Esophagus muscularis mucosa (tissue), 4 donors: Measurements from ENCODE around the gene ATP11A. TPM values are rescaled to one million over a fixed set of nuclear protein-coding genes. Genes with fewer than 3 reads are reported as not detected.

Experiments
- DNase-seq: peaks from one replicate; pipeline ENCODE4 v3.0.0-alpha.2; 2017; ENCODE audit errors: extremely low spot score
- H3K27ac ChIP-seq, 4 donors: fragments of 200-600 bp; sonication (generic); replicated peaks in 1 of 4; 1 replicate in 3 of 4; 2 replicates in 1 of 4; pipeline ENCODE4 v1.5.1; 2016 to 2019; ENCODE audit warnings: mild to moderate bottlenecking in 1 of 4
- H3K27me3 ChIP-seq, 4 donors: fragments of 200-600 bp; sonication (generic); one replicate each; pipeline versions ENCODE4 v1.5.1 to v1.6.0; 2016 to 2019
- H3K36me3 ChIP-seq, 4 donors: fragments of 200-600 bp; sonication (generic); one replicate each; pipeline ENCODE4 v1.5.1; 2016 to 2019
- H3K4me1 ChIP-seq, 4 donors: fragments of 200-600 bp; sonication (generic); one replicate each; pipeline ENCODE4 v1.5.1; 2016 to 2019
- H3K4me3 ChIP-seq, 4 donors: fragments of 200-600 bp; sonication (generic); 1 replicate in 2 of 4; 2 replicates in 2 of 4; pipeline ENCODE4 v1.5.1; 2016 to 2019; ENCODE audit warnings: mild to moderate bottlenecking in 4 of 4, moderate library complexity in 1 of 4
- H3K9me3 ChIP-seq, 4 donors: fragments of 200-600 bp; sonication (generic); 1 replicate in 3 of 4; 2 replicates in 1 of 4; pipeline ENCODE4 v1.5.1; 2016 to 2019
- CTCF ChIP-seq, 3 experiments: fragments of 200-600 bp in 2 of 3; fragments of 450-650 bp in 1 of 3; sonication (generic) in 2 of 3; IDR thresholded peaks; one replicate each; pipeline ENCODE4 v1.5.1; 2017 to 2019; ENCODE audit warnings: antibody characterized with exemption in 3 of 3, mild to moderate bottlenecking in 2 of 3, moderate library complexity in 1 of 3
- EP300 ChIP-seq: sonication (generic); formaldehyde crosslinking; IDR thresholded peaks from one replicate; pipeline ENCODE4 v1.6.1; 2017; ENCODE audit warnings: antibody characterized with exemption
- POLR2A ChIP-seq: fragments of 450-650 bp; IDR thresholded peaks from one replicate; pipeline ENCODE4 v1.6.1; 2017; ENCODE audit warnings: antibody characterized with exemption, moderate library complexity, mild to moderate bottlenecking, low read depth
- POLR2AphosphoS5 ChIP-seq, 2 donors: sonication (generic); formaldehyde crosslinking; IDR thresholded peaks; one replicate each; pipeline ENCODE4 v1.6.1; 2017; ENCODE audit warnings: antibody characterized with exemption in 2 of 2
- WGBS: methylation state at CpG from one replicate; pipeline ENCODE4 v1.1.5; 2018; 5-methylcytosine and 5-hydroxymethylcytosine counted together
- intact Hi-C: fragments of 100-400 bp; cut with DNase I; formaldehyde crosslinking; loops from one replicate; pipeline ENCODE4 v1.15.1; 2023
- total RNA-seq, 4 donors: library from RNA; depleted of rRNA; stranded (reverse); fragments of >200 nt; gene quantifications; one replicate each; pipeline versions ENCODE4 v1.1.0 to v1.2.1, GENCODE V29; 2016

ATP11A gene
- total RNA-seq, 4 donors from 2014 or later = 11.2 to 27.8 (median 14.3) TPM

DNA sequence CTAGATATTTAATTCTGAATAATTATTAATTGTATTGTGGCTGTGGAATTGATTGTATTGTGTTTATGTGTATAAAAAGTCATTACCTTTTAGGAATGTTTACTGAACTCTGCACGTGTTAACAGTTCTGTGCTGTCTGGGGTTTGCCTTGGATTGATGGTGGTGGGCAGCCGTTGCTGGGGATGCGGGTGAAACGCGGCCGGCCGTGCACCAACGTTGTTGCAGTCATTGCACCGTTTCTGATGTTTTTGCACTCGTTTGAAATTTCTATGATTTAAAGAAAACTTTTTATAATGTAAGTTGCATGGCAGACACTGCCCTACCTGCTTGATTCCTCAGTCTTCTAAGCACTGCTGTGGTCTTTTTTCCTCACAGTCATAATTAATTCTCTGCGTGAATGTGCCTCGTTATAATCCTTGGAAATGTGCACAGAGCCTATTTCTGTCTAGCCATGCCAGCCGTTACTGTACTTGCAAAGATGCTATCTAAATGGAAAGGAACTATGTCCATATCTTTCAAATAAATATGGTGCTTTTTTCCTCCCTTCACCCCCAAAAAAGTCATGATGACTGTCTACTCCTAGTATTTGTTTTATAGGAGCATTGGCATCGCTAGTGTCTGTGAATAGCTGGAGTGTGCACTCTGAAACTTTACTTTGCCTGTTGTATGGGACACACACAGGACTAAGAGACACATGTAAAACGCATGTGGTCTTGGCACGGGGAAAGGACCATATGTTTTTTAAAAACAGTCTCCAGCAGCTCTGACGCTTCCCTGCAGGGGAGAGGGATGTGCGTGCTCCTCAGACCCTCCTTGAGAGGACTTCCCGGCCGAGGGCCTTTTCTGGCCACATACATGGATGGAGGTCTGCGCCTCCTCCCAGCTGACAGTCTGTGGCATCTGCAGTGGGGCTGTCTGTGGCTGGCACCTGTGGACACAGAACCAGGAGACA lies 238.5 kb downstream of the ATP11A start:
- no peak for DNase-seq
- intact Hi-C loops = no loop called here
- WGBS = 77% methylated on average over 20 of the region's 21 CpGs

DNA sequence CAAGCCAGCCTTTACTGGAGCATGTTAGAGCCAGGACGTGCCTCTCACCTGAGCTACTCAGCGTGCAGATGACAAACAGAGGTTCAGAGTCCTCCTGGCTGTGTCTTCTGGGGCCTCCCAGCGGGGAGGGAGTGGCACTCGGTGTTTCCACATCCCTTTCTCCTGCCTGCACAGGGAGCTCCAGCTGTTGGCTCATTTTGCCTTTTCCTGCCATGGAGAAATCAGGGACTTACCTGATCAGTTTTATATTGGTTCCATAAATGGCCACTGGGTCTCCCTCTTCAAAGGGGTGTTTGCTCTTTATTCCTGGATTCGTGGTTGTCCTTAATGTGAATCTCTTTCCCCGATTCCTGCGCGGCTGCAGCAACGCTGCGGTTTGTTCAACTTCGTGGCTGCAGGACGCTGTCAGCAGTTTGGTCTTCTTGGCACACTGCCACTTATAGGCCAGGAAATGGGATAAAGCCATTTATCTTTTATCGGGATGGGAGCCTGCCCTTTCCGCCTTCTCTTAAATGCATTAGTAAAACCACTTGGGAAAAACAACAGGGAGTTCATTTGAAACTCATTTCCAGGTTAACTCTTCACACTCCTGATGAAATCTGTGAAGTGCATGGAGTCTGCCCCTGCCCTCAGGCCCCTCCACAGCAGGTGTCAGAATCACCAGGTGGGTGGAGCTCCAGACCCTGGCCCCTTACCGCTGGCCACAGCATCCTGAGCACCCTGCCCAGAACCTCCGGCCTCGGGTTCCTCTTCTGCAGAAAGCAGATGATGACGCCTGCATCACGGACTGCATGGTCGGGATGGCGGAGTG lies 239.3 kb downstream of the ATP11A start:
- no peak for DNase-seq
- Histone ChIP-seq H3K27ac (no peak overlapping the region), H3K27me3 (peaks cover 0 to 70% (median 7%) of the 10 kb centered on the region in 4 donors), H3K36me3 (no peaks in the 10 kb centered on the region), H3K4me3 (no peak overlapping the region), H3K9me3 (peaks cover 0 to 7% (median 0%) of the 10 kb centered on the region in 4 donors), H3K4me1 (peaks cover 13 to 21% (median 15%) of the 10 kb centered on the region in 4 donors)
- 16% methylated on average over 16 of the region's 21 CpGs for WGBS
- intact Hi-C loops = no loop called here
- no peak for TF ChIP-seq POLR2AphosphoS5 (IDR thresholded peaks at IDR 0.05)
- TF ChIP-seq EP300 = no peak
- TF ChIP-seq CTCF (IDR thresholded peaks at IDR 0.05) = no peak
- no peak for TF ChIP-seq POLR2A

More for the DNA sequence above, 238.5 kb downstream of the ATP11A start:
- Histone ChIP-seq H3K27me3 (peaks cover 0 to 70% (median 7%) of the 10 kb centered on the region in 4 donors), H3K9me3 (peaks cover 0 to 7% (median 0%) of the 10 kb centered on the region in 4 donors), H3K4me1 (peaks cover 13 to 21% (median 15%) of the 10 kb centered on the region in 4 donors), H3K36me3 (no peaks in the 10 kb centered on the region), H3K4me3 (no peak overlapping the region), H3K27ac (no peak overlapping the region)
- TF ChIP-seq POLR2A (no peak), CTCF (IDR thresholded peaks at IDR 0.05) (no peak), POLR2AphosphoS5 (IDR thresholded peaks at IDR 0.05) (no peak), EP300 (no peak)

DNA sequence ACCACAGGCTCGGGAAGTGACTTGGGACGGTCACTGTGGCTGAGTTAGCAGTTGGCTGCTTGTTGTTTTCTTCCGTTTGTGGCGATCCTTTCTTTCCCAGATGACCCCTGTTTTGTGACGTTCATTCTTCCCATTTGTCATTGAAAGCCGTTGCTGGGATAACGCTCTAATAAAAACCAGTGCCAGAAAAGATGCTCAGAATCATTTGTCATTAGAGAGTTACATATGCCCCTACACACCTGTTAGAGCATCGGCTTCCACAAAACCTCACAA lies 239.9 kb downstream of the ATP11A start:
- no peaks in the 10 kb centered on the region for H3K36me3 ChIP-seq
- no peak overlapping the region for H3K27ac ChIP-seq
- no peak for TF ChIP-seq POLR2AphosphoS5 (IDR thresholded peaks at IDR 0.05)
- TF ChIP-seq CTCF (IDR thresholded peaks at IDR 0.05) = no peak
- TF ChIP-seq EP300 = no peak
- TF ChIP-seq POLR2A = no peak
- no peak for DNase-seq
- intact Hi-C loops = no loop called here
- H3K9me3 ChIP-seq = peaks cover 0 to 7% (median 0%) of the 10 kb centered on the region in 4 donors
- peaks cover 0 to 76% (median 7%) of the 10 kb centered on the region in 4 donors for H3K27me3 ChIP-seq
- peaks cover 13 to 21% (median 15%) of the 10 kb centered on the region in 4 donors for H3K4me1 ChIP-seq
- WGBS = 46% methylated on average over 8 of the region's 8 CpGs
- H3K4me3 ChIP-seq = no peak overlapping the region

- TF ChIP-seq POLR2AphosphoS5 (IDR thresholded peaks at IDR 0.05) = no peak
- no peak for TF ChIP-seq EP300
- H3K36me3 ChIP-seq = no peaks in the 10 kb centered on the region
- H3K4me3 ChIP-seq = no peak overlapping the region
- intact Hi-C loops = no loop called here
- H3K27me3 ChIP-seq = peaks cover 0 to 78% (median 7%) of the 10 kb centered on the region in 4 donors
- DNase-seq = no peak
- no peak overlapping the region for H3K27ac ChIP-seq
- H3K9me3 ChIP-seq = peaks cover 0 to 7% (median 0%) of the 10 kb centered on the region in 4 donors
- peaks cover 13 to 21% (median 15%) of the 10 kb centered on the region in 4 donors for H3K4me1 ChIP-seq
Measured at GRCh38 chr13:112930192-112930591, 240.4 kb downstream of the ATP11A start.
